ENCODE results near the gene ASRGL1.

Gene ASRGL1

GRCh38 chr11:62439785-62440602 is 102.7 kb downstream of the ASRGL1 start:
- no peak for DNase-seq (ENCODE audit: low read depth in 2 of 3, low spot score in 1 of 3)
